Measurements from ENCODE around the gene MYL5.

DNA sequence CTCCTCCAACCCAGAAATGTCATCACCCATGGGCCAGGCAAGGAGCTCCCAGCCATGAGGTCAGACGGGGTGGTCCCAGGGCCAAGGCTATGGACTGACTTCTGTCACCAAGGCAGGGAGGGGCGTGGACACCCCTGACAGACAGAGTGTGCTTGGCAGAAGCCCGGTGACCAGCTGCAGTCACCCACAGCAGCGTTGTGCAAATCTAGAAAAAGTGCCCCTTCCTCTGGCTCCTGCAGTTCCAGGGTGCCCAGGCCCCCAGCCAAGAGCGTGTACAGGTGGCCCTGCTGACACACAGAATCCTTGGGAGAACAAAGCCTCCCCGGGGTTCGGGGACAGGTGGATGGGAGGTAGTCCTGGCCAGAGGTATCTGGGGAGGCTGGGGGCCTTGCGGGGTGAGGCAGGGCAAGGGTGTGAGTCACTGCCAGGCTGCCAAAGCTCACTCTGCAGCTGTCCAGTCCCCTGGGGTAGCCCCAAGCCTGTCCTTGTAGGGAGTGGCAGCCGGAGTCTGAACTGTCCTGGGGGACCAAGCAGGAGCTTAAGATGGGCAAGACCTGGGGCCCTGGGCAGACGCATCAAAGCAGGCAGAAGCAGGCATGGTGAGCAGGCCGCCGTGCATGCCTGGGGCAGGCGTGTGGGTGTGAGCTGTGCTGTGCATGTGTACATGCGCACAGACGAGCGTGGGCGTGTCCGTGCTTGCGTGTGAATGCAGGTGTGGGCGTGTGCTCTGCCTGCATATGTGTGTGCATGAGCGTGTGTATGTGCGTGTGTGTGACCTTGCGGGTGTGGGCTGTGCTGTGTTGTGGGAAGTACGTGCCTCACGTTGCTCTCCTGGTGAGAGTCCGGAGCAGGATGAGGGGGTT, 3.3 kb downstream of the MYL5 start:
- TF ChIP-seq, protein P1, sequence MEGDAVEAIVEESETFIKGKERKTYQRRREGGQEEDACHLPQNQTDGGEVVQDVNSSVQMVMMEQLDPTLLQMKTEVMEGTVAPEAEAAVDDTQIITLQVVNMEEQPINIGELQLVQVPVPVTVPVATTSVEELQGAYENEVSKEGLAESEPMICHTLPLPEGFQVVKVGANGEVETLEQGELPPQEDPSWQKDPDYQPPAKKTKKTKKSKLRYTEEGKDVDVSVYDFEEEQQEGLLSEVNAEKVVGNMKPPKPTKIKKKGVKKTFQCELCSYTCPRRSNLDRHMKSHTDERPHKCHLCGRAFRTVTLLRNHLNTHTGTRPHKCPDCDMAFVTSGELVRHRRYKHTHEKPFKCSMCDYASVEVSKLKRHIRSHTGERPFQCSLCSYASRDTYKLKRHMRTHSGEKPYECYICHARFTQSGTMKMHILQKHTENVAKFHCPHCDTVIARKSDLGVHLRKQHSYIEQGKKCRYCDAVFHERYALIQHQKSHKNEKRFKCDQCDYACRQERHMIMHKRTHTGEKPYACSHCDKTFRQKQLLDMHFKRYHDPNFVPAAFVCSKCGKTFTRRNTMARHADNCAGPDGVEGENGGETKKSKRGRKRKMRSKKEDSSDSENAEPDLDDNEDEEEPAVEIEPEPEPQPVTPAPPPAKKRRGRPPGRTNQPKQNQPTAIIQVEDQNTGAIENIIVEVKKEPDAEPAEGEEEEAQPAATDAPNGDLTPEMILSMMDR (IDR thresholded peaks at IDR 0.05): no peak
- TF ChIP-seq EP300 (IDR thresholded peaks at IDR 0.05) (no peak), POLR2AphosphoS5 (IDR thresholded peaks at IDR 0.05) (no peak)
